Activated T-helper 1 cell treated with anti-CD3 and anti-CD28 coated beads, Interleukin-2, amount 50 U/mL, for 16 hours (primary cell): Measurements from ENCODE around the gene FMNL2.
"Not testable (repeated sequence)": the region's sequence is repeated elsewhere in the genome, so short reads cannot be mapped to it uniquely, and the experiment has no call there.

Experiments
- DNase-seq, 2 donors: peaks; one replicate each; pipeline ENCODE4 v3.0.0-alpha.2; 2020; ENCODE audit warnings: low read depth in 1 of 2, low spot score in 1 of 2

Gene FMNL2

GRCh38 chr2:152372438-152372984 lies 37.5 kb downstream of the FMNL2 start:
- no peak for DNase-seq

GRCh38 chr2:152375174-152375573 lies 40.2 kb downstream of the FMNL2 start:
- no peak for DNase-seq

- no peak for DNase-seq
Observed at GRCh38 chr2:152376385-152376784, 41.4 kb downstream of the FMNL2 start.

- DNase-seq, result no peak
Observed at GRCh38 chr2:152376968-152377367, 42.0 kb downstream of the FMNL2 start.

GRCh38 chr2:152379089-152379488 lies 44.1 kb downstream of the FMNL2 start:
- no peak for DNase-seq

- DNase-seq, result no peak
Observed at GRCh38 chr2:152380261-152381055, 45.5 kb downstream of the FMNL2 start.

GRCh38 chr2:152383702-152384101 lies 48.7 kb downstream of the FMNL2 start:
- DNase-seq, result no peak

GRCh38 chr2:152384992-152385391 lies 50.0 kb downstream of the FMNL2 start:
- DNase-seq, result no peak

GRCh38 chr2:152385650-152386049 lies 50.7 kb downstream of the FMNL2 start:
- DNase-seq, result no peak

GRCh38 chr2:152386266-152386665 lies 51.3 kb downstream of the FMNL2 start:
- no peak for DNase-seq

- no peak for DNase-seq
Observed at GRCh38 chr2:152387041-152387440, 52.1 kb downstream of the FMNL2 start.

- not testable (repeated sequence) for DNase-seq
Observed at GRCh38 chr2:152388269-152388668, 53.3 kb downstream of the FMNL2 start.

GRCh38 chr2:152389483-152389882 lies 54.5 kb downstream of the FMNL2 start:
- DNase-seq, result no peak

- no peak for DNase-seq
Observed at GRCh38 chr2:152390837-152391236, 55.9 kb downstream of the FMNL2 start.

GRCh38 chr2:152391318-152391717 lies 56.3 kb downstream of the FMNL2 start:
- no peak for DNase-seq

- DNase-seq, result no peak
Observed at GRCh38 chr2:152393377-152393776, 58.4 kb downstream of the FMNL2 start.

- DNase-seq, result no peak
Observed at GRCh38 chr2:152394326-152394725, 59.4 kb downstream of the FMNL2 start.

- DNase-seq, result no peak
Observed at GRCh38 chr2:152395103-152395502, 60.1 kb downstream of the FMNL2 start.

GRCh38 chr2:152395572-152395971 lies 60.6 kb downstream of the FMNL2 start:
- no peak for DNase-seq

- DNase-seq, result no peak
Observed at GRCh38 chr2:152396051-152396511, 61.1 kb downstream of the FMNL2 start.

GRCh38 chr2:152396763-152397162 lies 61.8 kb downstream of the FMNL2 start:
- no peak for DNase-seq

GRCh38 chr2:152399003-152399402 lies 64.0 kb downstream of the FMNL2 start:
- no peak for DNase-seq
